HFF-Myc (cell line): ENCODE results near the gene FAM43A.

ENCODE experiments used
- DNase-seq: peaks from one replicate; pipeline ENCODE4 v3.0.0-alpha.2; 2011; ENCODE audit warnings: low read depth; ENCODE audit errors: extremely low read depth
- H3K4me3 ChIP-seq: replicated peaks from 2 replicates; pipeline ENCODE4 v1.5.1; 2011; ENCODE audit warnings: low read depth, mild to moderate bottlenecking, control low read depth, low read length
- CTCF ChIP-seq: IDR thresholded peaks from 2 replicates; pipeline ENCODE4 v1.5.1; 2012; ENCODE audit warnings: mild to moderate bottlenecking, low read depth, low read length, control low read depth; ENCODE audit errors: missing control alignments

FAM43A gene

GRCh38 chr3:194688946-194689345 lies 3.3 kb downstream of the FAM43A start:
- peak overlapping the region; percentile 78 for H3K4me3 ChIP-seq
- no peak for DNase-seq
- no peak for TF ChIP-seq CTCF

- peak; percentile 88 for DNase-seq
- peak overlapping the region; percentile 78 for H3K4me3 ChIP-seq
- TF ChIP-seq CTCF, result no peak
Measured at GRCh38 chr3:194689493-194689944, 3.8 kb downstream of the FAM43A start.

- no peak overlapping the region for H3K4me3 ChIP-seq
- DNase-seq, result no peak
Measured at GRCh38 chr3:194690501-194691372, 5.1 kb downstream of the FAM43A start.

GRCh38 chr3:194691481-194692283 lies 6.0 kb downstream of the FAM43A start:
- no peak overlapping the region for H3K4me3 ChIP-seq
- no peak for DNase-seq
- TF ChIP-seq CTCF, result no peak

More at GRCh38 chr3:194690501-194691372, 5.1 kb downstream of the FAM43A start:
- no peak for TF ChIP-seq CTCF

- no peak for DNase-seq
- TF ChIP-seq CTCF, result no peak
- H3K4me3 ChIP-seq, result no peak overlapping the region
Measured at GRCh38 chr3:194696702-194697101, 11.0 kb downstream of the FAM43A start.

- TF ChIP-seq CTCF, result no peak
- DNase-seq, result no peak
- H3K4me3 ChIP-seq, result no peak overlapping the region
Measured at GRCh38 chr3:194702545-194702944, 16.9 kb downstream of the FAM43A start.
